HG03103 (cell line): Measurements from ENCODE around the gene ZNF626.
"Not testable (repeated sequence)": the region's sequence is repeated elsewhere in the genome, so short reads cannot be mapped to it uniquely, and the experiment has no call there.

ENCODE experiments used
- ATAC-seq: cut with Tn5 transposase; IDR thresholded peaks from one replicate; pipeline ENCODE4 v1.9.1; 2021; ENCODE audit warnings: low read depth; ENCODE audit not compliant: unreplicated experiment

The ZNF626 gene

GRCh38 chr19:20661150-20661819, at the start of gene ZNF626:
ZNF626 (minus strand) TSS chr19:20661571; CDS start chr19:20661446, 125 bp downstream.
- ATAC-seq, result no peak

- ATAC-seq, result no peak
These were observed 7.9 kb upstream of the ZNF626 start for GRCh38 chr19:20669263-20669662.

- ATAC-seq, result no peak
These were observed 5.9 kb upstream of the ZNF626 start for GRCh38 chr19:20667281-20667680.

GRCh38 chr19:20664901-20665781, 3.8 kb upstream of the ZNF626 start:
- ATAC-seq, result no peak

- ATAC-seq, result not testable (repeated sequence)
These were observed 3.1 kb upstream of the ZNF626 start for GRCh38 chr19:20664475-20664874.

GRCh38 chr19:20662421-20663105, 1.2 kb upstream of the ZNF626 start:
- ATAC-seq, result no peak

- no peak for ATAC-seq
These were observed 764 bp downstream of the ZNF626 start for GRCh38 chr19:20660473-20661140.

- ATAC-seq, result no peak
These were observed 20.8 kb downstream of the ZNF626 start for GRCh38 chr19:20640545-20640944.

GRCh38 chr19:20640023-20640422, 21.3 kb downstream of the ZNF626 start:
- no peak for ATAC-seq

- not testable (repeated sequence) for ATAC-seq
These were observed 36.8 kb downstream of the ZNF626 start for GRCh38 chr19:20624560-20624959.

GRCh38 chr19:20616071-20616470, 45.3 kb downstream of the ZNF626 start:
- no peak for ATAC-seq

GRCh38 chr19:20614971-20615370, 46.4 kb downstream of the ZNF626 start:
- not testable (repeated sequence) for ATAC-seq

- no peak for ATAC-seq
These were observed 48.6 kb downstream of the ZNF626 start for GRCh38 chr19:20612711-20613316.

- ATAC-seq, result no peak
These were observed 49.5 kb downstream of the ZNF626 start for GRCh38 chr19:20611866-20612265.

- ATAC-seq, result no peak
These were observed 53.4 kb downstream of the ZNF626 start for GRCh38 chr19:20607943-20608342.
